ENCODE measurements around the gene SEMA3G.

SEMA3G gene

DNA sequence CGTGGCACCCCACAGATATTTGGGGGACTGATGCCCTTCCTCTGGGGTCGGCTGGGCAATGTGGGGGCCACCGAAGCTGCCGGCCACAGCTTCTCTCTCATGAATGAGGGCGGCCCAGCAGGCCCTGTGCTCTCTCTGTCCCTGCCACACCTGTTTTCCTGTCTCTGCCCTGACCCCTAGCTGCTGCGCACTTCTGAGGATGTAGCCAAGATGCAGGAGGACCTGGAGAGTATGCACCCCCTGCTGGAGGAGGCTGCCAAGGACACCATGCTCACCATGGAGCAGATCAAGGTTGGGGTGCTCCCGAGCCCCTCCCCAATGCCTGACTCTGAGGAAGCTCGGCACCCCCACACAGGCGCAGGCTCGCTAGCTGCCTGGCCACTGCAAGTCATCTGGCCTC is 59.7 kb downstream of the SEMA3G start:
- DNase-seq (ENCODE audit: insufficient read length) (peak; percentile 57), FAIRE-seq (no peak)
- TF ChIP-seq POLR2A (IDR thresholded peaks at IDR 0.05; ENCODE audit: low read depth, low read length) (no peak), POLR2AphosphoS5 (IDR thresholded peaks at IDR 0.05; ENCODE audit: low read depth, low read length) (no peak), TAF1 (IDR thresholded peaks at IDR 0.05; ENCODE audit: borderline replicate concordance, low read depth, low read length) (no peak)

DNA sequence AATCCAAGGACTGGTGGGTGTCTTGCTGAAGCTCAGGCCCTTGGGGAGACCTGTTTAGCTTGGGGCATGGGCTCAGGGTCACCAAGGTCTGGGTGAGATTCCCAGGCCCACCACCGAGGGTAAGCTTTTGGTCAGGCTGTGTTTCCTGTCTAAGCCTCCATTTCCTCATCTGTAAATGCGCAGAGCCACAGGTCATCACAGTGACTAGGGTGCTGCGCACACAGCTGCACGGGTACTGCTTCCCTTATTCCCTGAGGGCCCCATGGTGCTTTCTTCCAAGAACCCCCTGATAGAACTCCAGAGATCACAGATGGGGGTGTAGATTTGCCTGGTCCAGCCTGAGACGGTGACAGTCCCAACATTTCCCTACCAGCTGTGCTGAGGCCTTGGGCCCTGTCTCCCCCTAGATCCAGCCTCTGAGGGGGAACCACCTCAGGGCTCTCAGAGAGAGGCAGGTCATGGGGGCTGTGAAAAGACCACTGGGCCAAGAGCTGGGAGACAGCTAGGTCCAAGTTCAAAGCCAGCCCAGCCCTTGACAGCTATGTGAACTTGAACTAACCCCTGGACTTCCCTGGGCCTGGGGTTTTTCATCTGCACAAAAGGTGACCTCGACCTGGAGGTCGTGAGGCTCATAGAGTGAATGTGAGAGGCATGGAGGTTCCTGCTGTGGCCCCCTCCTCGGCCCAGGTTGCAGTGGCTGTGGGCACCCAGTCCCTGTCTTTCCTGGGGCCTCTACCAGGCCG is 60.7 kb downstream of the SEMA3G start:
- no peak for FAIRE-seq
- TF ChIP-seq POLR2A (IDR thresholded peaks at IDR 0.05; ENCODE audit: low read depth, low read length) (no peak), POLR2AphosphoS5 (IDR thresholded peaks at IDR 0.05; ENCODE audit: low read depth, low read length) (no peak)
- no peak for DNase-seq (ENCODE audit: insufficient read length)

DNA sequence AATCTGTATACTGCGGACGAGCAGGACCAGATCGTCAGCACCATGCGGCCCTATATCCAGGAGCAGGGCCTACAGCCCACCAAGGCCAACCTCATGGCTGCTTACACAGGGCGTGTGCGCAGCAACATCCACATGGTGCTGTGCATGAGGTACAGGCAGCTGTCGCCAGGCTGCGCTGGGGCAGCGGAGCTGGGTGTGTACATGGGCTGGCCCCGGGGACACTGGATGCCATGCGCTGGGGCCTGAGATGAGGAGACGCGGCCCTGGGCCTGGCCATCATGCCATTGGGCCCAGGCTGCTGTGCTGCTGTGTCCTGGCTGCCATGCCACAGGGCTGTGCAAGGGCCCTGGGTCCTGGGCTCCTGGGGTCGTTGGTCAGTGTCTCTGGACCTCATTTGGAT is 61.5 kb downstream of the SEMA3G start:
- DNase-seq (ENCODE audit: insufficient read length) = no peak
- no peak for TF ChIP-seq POLR2A (IDR thresholded peaks at IDR 0.05; ENCODE audit: low read depth, low read length)
- TF ChIP-seq POLR2AphosphoS5 (IDR thresholded peaks at IDR 0.05; ENCODE audit: low read depth, low read length) = no peak
- TF ChIP-seq TAF1 (IDR thresholded peaks at IDR 0.05; ENCODE audit: borderline replicate concordance, low read depth, low read length) = no peak
- no peak for FAIRE-seq
